HPDE6-E6E7 (cell line): Measurements from ENCODE around the gene CLEC14A.

Source experiments
- DNase-seq: peaks from one replicate; pipeline ENCODE4 v3.0.0; 2011; ENCODE audit warnings: missing footprints; ENCODE audit errors: extremely low spot score

CLEC14A gene

GRCh38 chr14:38248321-38249028 is 7.4 kb downstream of the CLEC14A start:
- no peak for DNase-seq

- no peak for DNase-seq
These were observed 12.1 kb downstream of the CLEC14A start for GRCh38 chr14:38243696-38244240.

- no peak for DNase-seq
These were observed 17.0 kb downstream of the CLEC14A start for GRCh38 chr14:38238878-38239277.

- DNase-seq, result no peak
These were observed 17.6 kb downstream of the CLEC14A start for GRCh38 chr14:38238332-38238731.

GRCh38 chr14:38233218-38233617 is 22.7 kb downstream of the CLEC14A start:
- no peak for DNase-seq

GRCh38 chr14:38226366-38226765 is 29.5 kb downstream of the CLEC14A start:
- DNase-seq, result no peak

GRCh38 chr14:38225946-38226345 is 29.9 kb downstream of the CLEC14A start:
- DNase-seq, result no peak

GRCh38 chr14:38224338-38224737 is 31.6 kb downstream of the CLEC14A start:
- no peak for DNase-seq

GRCh38 chr14:38221077-38221476 is 34.8 kb downstream of the CLEC14A start:
- DNase-seq, result no peak

- no peak for DNase-seq
These were observed 38.3 kb downstream of the CLEC14A start for GRCh38 chr14:38217553-38217952.

- DNase-seq, result no peak
These were observed 42.9 kb downstream of the CLEC14A start for GRCh38 chr14:38213001-38213400.

- no peak for DNase-seq
These were observed 43.8 kb downstream of the CLEC14A start for GRCh38 chr14:38212111-38212510.

GRCh38 chr14:38211255-38211735 is 44.6 kb downstream of the CLEC14A start:
- no peak for DNase-seq

GRCh38 chr14:38210587-38211216 is 45.2 kb downstream of the CLEC14A start:
- no peak for DNase-seq

- DNase-seq, result no peak
These were observed 46.0 kb downstream of the CLEC14A start for GRCh38 chr14:38209572-38210557.

- DNase-seq, result no peak
These were observed 47.0 kb downstream of the CLEC14A start for GRCh38 chr14:38208618-38209562.

GRCh38 chr14:38207736-38208617 is 47.9 kb downstream of the CLEC14A start, which contains the start of gene SSTR1:
SSTR1 (plus strand) TSS chr14:38207904; CDS start chr14:38209390, 1,486 bp downstream.
- no peak for DNase-seq

GRCh38 chr14:38207377-38207735 is 48.5 kb downstream of the CLEC14A start:
- no peak for DNase-seq

- no peak for DNase-seq
These were observed 49.1 kb downstream of the CLEC14A start for GRCh38 chr14:38206689-38207376.
